ENCODE data around the gene GCNA. TPM values are rescaled to one million over a fixed set of nuclear protein-coding genes. Genes with fewer than 3 reads are reported as not detected.

GCNA gene, protein sequence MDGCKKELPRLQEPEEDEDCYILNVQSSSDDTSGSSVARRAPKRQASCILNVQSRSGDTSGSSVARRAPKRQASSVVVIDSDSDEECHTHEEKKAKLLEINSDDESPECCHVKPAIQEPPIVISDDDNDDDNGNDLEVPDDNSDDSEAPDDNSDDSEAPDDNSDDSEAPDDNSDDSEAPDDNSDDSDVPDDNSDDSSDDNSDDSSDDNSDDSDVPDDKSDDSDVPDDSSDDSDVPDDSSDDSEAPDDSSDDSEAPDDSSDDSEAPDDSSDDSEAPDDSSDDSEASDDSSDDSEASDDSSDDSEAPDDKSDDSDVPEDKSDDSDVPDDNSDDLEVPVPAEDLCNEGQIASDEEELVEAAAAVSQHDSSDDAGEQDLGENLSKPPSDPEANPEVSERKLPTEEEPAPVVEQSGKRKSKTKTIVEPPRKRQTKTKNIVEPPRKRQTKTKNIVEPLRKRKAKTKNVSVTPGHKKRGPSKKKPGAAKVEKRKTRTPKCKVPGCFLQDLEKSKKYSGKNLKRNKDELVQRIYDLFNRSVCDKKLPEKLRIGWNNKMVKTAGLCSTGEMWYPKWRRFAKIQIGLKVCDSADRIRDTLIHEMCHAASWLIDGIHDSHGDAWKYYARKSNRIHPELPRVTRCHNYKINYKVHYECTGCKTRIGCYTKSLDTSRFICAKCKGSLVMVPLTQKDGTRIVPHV
- total RNA-seq (2022; extraction: Qiagen RNA extraction; ENCODE audit: low read depth) = 0.88 to 1.9 TPM (median 1.5 TPM) in 5 replicates

GRCh38 chrX:71578253-71579135 lies at the start of gene GCNA:
TSS of gene GCNA (plus strand) at chrX:71578437. CDS start at chrX:71580822, 2,385 bp downstream.

DNA sequence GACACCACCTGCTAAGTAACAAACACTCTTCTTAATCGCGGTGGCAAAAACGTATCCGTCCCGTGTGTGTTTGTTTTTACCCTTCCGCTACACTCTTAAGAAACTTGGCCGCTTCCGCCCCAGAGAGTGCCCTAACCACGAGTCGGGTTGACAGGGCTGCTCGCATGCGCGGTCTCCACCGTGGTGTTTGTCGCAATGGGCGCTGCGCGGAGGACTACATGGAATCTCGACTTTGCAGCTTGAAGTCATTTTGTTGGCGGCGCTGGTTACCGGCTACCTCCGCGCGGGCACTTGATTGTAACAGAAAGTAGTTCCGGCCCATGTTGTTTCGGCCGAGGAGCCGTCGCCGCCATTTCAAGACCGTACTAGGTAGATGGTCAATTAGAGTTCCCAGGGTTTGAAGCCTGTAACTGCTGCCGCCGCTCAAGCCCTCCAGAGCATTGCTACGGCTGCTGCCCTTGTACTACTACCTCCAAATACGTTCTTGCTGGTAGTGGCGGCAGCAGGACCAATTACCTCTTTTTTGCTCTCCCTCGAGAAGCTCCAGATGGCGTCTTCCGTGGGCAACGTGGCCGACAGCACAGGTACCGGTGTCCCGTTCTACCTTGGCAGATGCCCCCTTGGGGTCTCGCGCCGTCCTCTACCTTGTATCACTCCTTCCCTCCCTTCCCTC lies 45.3 kb upstream of the GCNA start, which contains the start of gene OGT:
Gene OGT (plus strand): TSS at position 352 of the 673 bp plus-strand sequence. CDS start 196 bp downstream, at position 548.

GRCh38 chrX:71618303-71618721 lies 40.1 kb downstream of the GCNA start, which contains the start of gene CXCR3:
TSS of gene CXCR3 (minus strand) at chrX:71618511. CDS start at chrX:71618449, 62 bp downstream.

Other genes with a start within 250 kb of the GCNA start
- 12.0 to 19.7 TPM (median 15.5 TPM) in 5 replicates for gene TAF1, start 212.1 kb upstream of the GCNA start, total RNA-seq (2022; extraction: Qiagen RNA extraction; ENCODE audit: low read depth)
- gene OGT, start 45.3 kb upstream of the GCNA start, total RNA-seq (2022; extraction: Qiagen RNA extraction; ENCODE audit: low read depth) = 22.7 to 43.8 TPM (median 36.7 TPM) in 5 replicates
- 0.09 to 0.19 TPM in 2 of 5 replicates, not detected in the others for gene CXCR3, start 40.1 kb downstream of the GCNA start, total RNA-seq (2022; extraction: Qiagen RNA extraction; ENCODE audit: low read depth)
- gene CXorf49, start 139.8 kb downstream of the GCNA start, total RNA-seq (2022; extraction: Qiagen RNA extraction; ENCODE audit: low read depth) = not detected in 5 replicates
- gene CXorf49B, start 184.9 kb downstream of the GCNA start, total RNA-seq (2022; extraction: Qiagen RNA extraction; ENCODE audit: low read depth) = not detected in 5 replicates

Measured in A549 treated with RU486 at 1 μM for 4 hours (cell line).